H1 (cell line): ENCODE measurements around the gene SLC7A6OS. TPM values are rescaled to one million over a fixed set of nuclear protein-coding genes. Genes with fewer than 3 reads are reported as not detected.

Experiments used
- CTCF ChIA-PET: fragments of 300-600 bp; sonication (Branson Sonifier 250); formaldehyde crosslinking; loops from one replicate; lab custom pipeline; 2021; ENCODE audit not compliant: partially characterized antibody; lab: Charles Lee
- POLR2A ChIA-PET: fragments of 300-600 bp; sonication (Branson Sonifier 250); formaldehyde crosslinking; loops from one replicate; lab custom pipeline; 2021; ENCODE audit warnings: inconsistent platforms; ENCODE audit not compliant: partially characterized antibody; lab: Charles Lee
- DNase-seq, 2 experiments: peaks; one replicate each; pipeline versions ENCODE4 v3.0.0 to v3.0.0-alpha.2; 2010 to 2022; ENCODE audit warnings: low spot score in 2 of 2, low read depth in 1 of 2, mixed read lengths in 1 of 2
- FAIRE-seq: peaks from 2 replicates; lab custom pipeline; 2011; peaks lifted over from hg19 to GRCh38; lab: Jason Lieb, UNC
- H2AFZ ChIP-seq: 2 replicates; pipeline ENCODE4 v1.8.1; 2012; ENCODE audit warnings: low read length, inconsistent platforms
- H2AK5ac ChIP-seq: 2 replicates; pipeline ENCODE4 v1.6.1; 2013; ENCODE audit warnings: low read depth, low read length
- H2BK120ac ChIP-seq: replicated peaks from 2 replicates; pipeline ENCODE3; 2013; ENCODE audit warnings: low read depth, low read length, inconsistent platforms
- H2BK12ac ChIP-seq: 2 replicates; pipeline ENCODE4 v1.6.1; 2013; ENCODE audit warnings: low read depth, low read length
- H2BK15ac ChIP-seq: 2 replicates; pipeline ENCODE4 v1.6.1; 2013; ENCODE audit warnings: low read length
- H2BK20ac ChIP-seq: 2 replicates; pipeline ENCODE4 v1.6.1; 2013; ENCODE audit warnings: low read length
- H2BK5ac ChIP-seq: 2 replicates; pipeline ENCODE4 v1.6.1; 2013; ENCODE audit warnings: low read depth, low read length
- H3K14ac ChIP-seq: 2 replicates; pipeline ENCODE4 v1.6.1; 2013; ENCODE audit warnings: inconsistent platforms; ENCODE audit not compliant: insufficient read length
- H3K18ac ChIP-seq: 2 replicates; pipeline ENCODE4 v1.6.1; 2013; ENCODE audit warnings: low read length; ENCODE audit errors: extremely low read depth
- H3K23ac ChIP-seq: 2 replicates; pipeline ENCODE4 v1.6.1; 2013; ENCODE audit warnings: inconsistent platforms; ENCODE audit not compliant: insufficient read length
- H3K23me2 ChIP-seq: 2 replicates; pipeline ENCODE4 v1.6.1; 2013; ENCODE audit warnings: low read depth, low read length
- H3K27ac ChIP-seq: 2 replicates; pipeline ENCODE4 v1.6.1; 2011; ENCODE audit warnings: low read depth, low read length, inconsistent platforms
- H3K27me3 ChIP-seq, 4 experiments: replicated peaks in 1 of 4; 1 replicate in 1 of 4; 2 replicates in 3 of 4; pipeline versions ENCODE4 v1.6.1 to v1.8.1; 2011 to 2013; ENCODE audit warnings: low read length in 3 of 4, mild to moderate bottlenecking in 3 of 4, inconsistent platforms in 2 of 4, mixed read lengths in 2 of 4, moderate library complexity in 1 of 4; ENCODE audit not compliant: control insufficient read depth in 3 of 4, insufficient read depth in 3 of 4; ENCODE audit errors: extremely low read depth in 1 of 4
- H3K36me3 ChIP-seq, 4 experiments: 2 replicates each; pipeline versions ENCODE4 v1.6.1 to v1.8.1; 2011 to 2013; ENCODE audit warnings: mild to moderate bottlenecking in 4 of 4, low read length in 3 of 4, moderate library complexity in 2 of 4, control low read depth in 1 of 4, inconsistent platforms in 1 of 4; ENCODE audit not compliant: insufficient read depth in 4 of 4, control insufficient read depth in 2 of 4
- H3K4ac ChIP-seq: replicated peaks from 2 replicates; pipeline ENCODE3; 2013; ENCODE audit warnings: low read length, low read depth, mixed read lengths, inconsistent platforms; ENCODE audit not compliant: insufficient read length
- H3K4me1 ChIP-seq, 4 experiments: replicated peaks in 1 of 4; 1 replicate in 1 of 4; 2 replicates in 3 of 4; pipeline versions ENCODE4 v1.6.1 to v1.8.1; 2011 to 2013; ENCODE audit warnings: low read length in 3 of 4, inconsistent platforms in 2 of 4, mixed read lengths in 1 of 4; ENCODE audit not compliant: insufficient read depth in 4 of 4, control insufficient read depth in 3 of 4
- H3K4me2 ChIP-seq, 2 experiments: 2 replicates each; pipeline versions ENCODE4 v1.6.1 to v1.8.1; 2011 to 2013; ENCODE audit warnings: low read depth in 2 of 2, low read length in 2 of 2, control low read depth in 1 of 2, inconsistent platforms in 1 of 2, mild to moderate bottlenecking in 1 of 2; ENCODE audit not compliant: insufficient read depth in 1 of 2
- H3K4me3 ChIP-seq, 4 experiments: fragments of 200-600, 300-600 bp in 1 of 4; sonication (generic), shearing (Covaris generic), sonication (Bioruptor Twin) in 1 of 4; 2 replicates each; pipeline versions ENCODE4 v1.5.1 to v1.8.1; 2011 to 2016; ENCODE audit warnings: low read length in 4 of 4, low read depth in 3 of 4, control low read depth in 2 of 4, inconsistent platforms in 2 of 4, mild to moderate bottlenecking in 2 of 4, mixed read lengths in 1 of 4, moderate library complexity in 1 of 4; ENCODE audit not compliant: insufficient read depth in 2 of 4; ENCODE audit errors: extremely low read depth in 1 of 4
- H3K56ac ChIP-seq: replicated peaks from 2 replicates; pipeline ENCODE3; 2013; ENCODE audit warnings: low read depth, mild to moderate bottlenecking, mixed read lengths, low read length, inconsistent platforms; ENCODE audit not compliant: insufficient read length
- H3K79me1 ChIP-seq: 2 replicates; pipeline ENCODE4 v1.6.1; 2013; ENCODE audit warnings: low read depth, low read length, control low read depth
- H3K79me2 ChIP-seq, 2 experiments: 2 replicates each; pipeline versions ENCODE4 v1.6.1 to v1.8.1; 2012 to 2013; ENCODE audit warnings: low read length in 2 of 2, mild to moderate bottlenecking in 2 of 2, inconsistent platforms in 1 of 2; ENCODE audit not compliant: insufficient read depth in 2 of 2, control insufficient read depth in 1 of 2
- H3K9ac ChIP-seq, 4 experiments: replicated peaks in 1 of 4; 1 replicate in 1 of 4; 2 replicates in 3 of 4; pipeline versions ENCODE4 v1.6.1 to v1.8.1; 2011 to 2013; ENCODE audit warnings: low read depth in 3 of 4, low read length in 3 of 4, control low read depth in 2 of 4, mild to moderate bottlenecking in 2 of 4, moderate library complexity in 2 of 4, inconsistent platforms in 1 of 4; ENCODE audit errors: extremely low read depth in 1 of 4
- H3K9me3 ChIP-seq, 2 experiments: 2 replicates each; pipeline versions ENCODE4 v1.6.1 to v1.8.1; 2012 to 2013; ENCODE audit warnings: mild to moderate bottlenecking in 2 of 2, moderate library complexity in 2 of 2, control low read depth in 1 of 2, inconsistent platforms in 1 of 2, low read depth in 1 of 2, low read length in 1 of 2, mixed read lengths in 1 of 2; ENCODE audit not compliant: insufficient read depth in 2 of 2
- H4K20me1 ChIP-seq, 2 experiments: replicated peaks in 1 of 2; 2 replicates each; pipeline versions ENCODE3 to v1.8.1; 2011 to 2013; ENCODE audit warnings: inconsistent platforms in 2 of 2, low read length in 2 of 2, mild to moderate bottlenecking in 1 of 2; ENCODE audit not compliant: insufficient read depth in 2 of 2, control insufficient read depth in 1 of 2
- H4K5ac ChIP-seq: 2 replicates; pipeline ENCODE4 v1.6.1; 2013; ENCODE audit warnings: low read length, low read depth, mixed read lengths, inconsistent platforms; ENCODE audit not compliant: insufficient read length
- H4K8ac ChIP-seq: 2 replicates; pipeline ENCODE4 v1.8.0; 2013; ENCODE audit warnings: mild to moderate bottlenecking, moderate library complexity, low read length, inconsistent platforms; ENCODE audit not compliant: insufficient read depth; ENCODE audit errors: extremely low read depth
- H4K91ac ChIP-seq: replicated peaks from 2 replicates; pipeline ENCODE3; 2013; ENCODE audit warnings: low read length, mixed read lengths, inconsistent platforms; ENCODE audit not compliant: insufficient read length
- CEBPB ChIP-seq: IDR thresholded peaks from 2 replicates; pipeline ENCODE4 v1.6.1; 2012; ENCODE audit warnings: low read depth, low read length
- JUND ChIP-seq: IDR thresholded peaks from 2 replicates; pipeline ENCODE4 v1.6.1; 2011; ENCODE audit warnings: mild to moderate bottlenecking, improper control_type of control experiment, low read length
- NANOG ChIP-seq: IDR thresholded peaks from 2 replicates; pipeline ENCODE4 v1.6.1; 2011; ENCODE audit warnings: low read length, low read depth, mild to moderate bottlenecking, inconsistent platforms; ENCODE audit not compliant: insufficient read depth, poor library complexity, severe bottlenecking
- POU5F1 ChIP-seq: IDR thresholded peaks from 2 replicates; pipeline ENCODE4 v1.6.1; 2011; ENCODE audit warnings: low read depth, mild to moderate bottlenecking, low read length, moderate library complexity
- RAD21 ChIP-seq, 2 experiments: IDR thresholded peaks in 1 of 2; conservative IDR thresholded peaks in 1 of 2; 2 replicates each; pipeline ENCODE4 v1.6.1; 2011; ENCODE audit warnings: low read depth in 2 of 2, low read length in 2 of 2, improper control_type of control experiment in 1 of 2, inconsistent platforms in 1 of 2, mild to moderate bottlenecking in 1 of 2, moderate library complexity in 1 of 2
- RBBP5 ChIP-seq: IDR thresholded peaks from 2 replicates; pipeline ENCODE4 v1.7.1; 2012; ENCODE audit warnings: low read depth, mild to moderate bottlenecking, inconsistent platforms, low read length, moderate library complexity, borderline replicate concordance
- SP1 ChIP-seq: IDR thresholded peaks from 2 replicates; pipeline ENCODE4 v1.6.1; 2011; ENCODE audit warnings: low read depth, low read length
- SRF ChIP-seq: IDR thresholded peaks from 2 replicates; pipeline ENCODE4 v1.6.1; 2011; ENCODE audit warnings: mild to moderate bottlenecking, low read depth, low read length, moderate library complexity
- TCF12 ChIP-seq: IDR thresholded peaks from 2 replicates; pipeline ENCODE4 v1.6.1; 2011; ENCODE audit warnings: low read depth, mild to moderate bottlenecking, low read length
- YY1 ChIP-seq: IDR thresholded peaks from 2 replicates; pipeline ENCODE4 v1.6.1; 2011; ENCODE audit warnings: low read depth, mild to moderate bottlenecking, low read length
- WGBS, 2 experiments: shearing (Covaris generic) in 1 of 2; methylation state at CpG; one replicate each; pipeline versions ENCODE4 v1.1.6 to v1.1.7; 2013 to 2015; ENCODE audit warnings: low lambda C conversion rate in 2 of 2, mixed read lengths in 2 of 2, inconsistent platforms in 1 of 2, low coverage in 1 of 2, missing lambda C conversion rate in 1 of 2; ENCODE audit not compliant: insufficient replicate concordance in 2 of 2, insufficient coverage in 1 of 2, insufficient read length in 1 of 2; ENCODE audit errors: extremely low coverage in 1 of 2, missing lambda C conversion rate in 1 of 2; 5-methylcytosine and 5-hydroxymethylcytosine counted together
- polyA plus RNA-seq, 7 experiments: library from polyadenylated mRNA; depleted of rRNA in 3 of 7; stranded (reverse) in 5 of 7; unstranded in 2 of 7; fragments of >200 nt in 5 of 7; fragments of 200-250 nt in 2 of 7; gene quantifications; 1 replicate in 5 of 7; 2 replicates in 1 of 7; 4 replicates in 1 of 7; pipeline versions ENCODE4 v1.2.1 to v1.2.3, GENCODE V29; 2011 to 2013; ENCODE audit warnings: missing spikeins in 2 of 7, mixed read lengths in 2 of 7
- total RNA-seq: library from RNA; stranded (reverse); fragmentation: NEBNext Ultra II Directional; extraction: Animal tissue kit (Norgen Biotek cat#: 25700); gene quantifications from 2 replicates; pipeline ENCODE4 v1.2.1, GENCODE V29; 2021

Gene SLC7A6OS
- total and polyA plus RNA-seq, 2 of the 8 experiments (the other 6 are each of a cell fraction or from before 2014, with no cell fraction given), result 7.3 to 21.3 TPM

- no peak overlapping the region for H2BK5ac ChIP-seq
- DNase-seq, result no peak
- H3K18ac ChIP-seq, result no peak overlapping the region
- no peak overlapping the region for H2BK120ac ChIP-seq
- no peak overlapping the region for H2BK15ac ChIP-seq
- H3K9me3 ChIP-seq, result no peaks in the 10 kb centered on the region
- H3K36me3 ChIP-seq, result peaks cover 0 to 4% (median 2%) of the 10 kb centered on the region in 4 experiments; a peak in 5 of 8 replicates
- no peak overlapping the region for H3K4me3 ChIP-seq
- no peak overlapping the region for H2BK12ac ChIP-seq
- no peak overlapping the region for H4K8ac ChIP-seq
- no peaks in the 10 kb centered on the region for H3K79me1 ChIP-seq
- no peak overlapping the region for H3K27ac ChIP-seq
- no peak overlapping the region for H3K9ac ChIP-seq
- H3K56ac ChIP-seq, result no peak overlapping the region
- H3K4ac ChIP-seq, result no peak overlapping the region
- peaks cover 0 to 2% of the 10 kb centered on the region in 2 experiments for H4K20me1 ChIP-seq
- no peak overlapping the region for H4K91ac ChIP-seq
- no peaks in the 10 kb centered on the region; a peak in 1 of 7 replicates for H3K4me1 ChIP-seq
- no peak overlapping the region for H3K4me2 ChIP-seq
- no peak overlapping the region for H3K23ac ChIP-seq
- 94% methylated on average over 18 of the region's 18 CpGs; no CpG with 5 or more reads in 1 of the 2 experiments for WGBS, 2 experiments
- no peaks in the 10 kb centered on the region for H3K79me2 ChIP-seq
- H3K27me3 ChIP-seq, result no peaks in the 10 kb centered on the region
- H2BK20ac ChIP-seq, result no peak overlapping the region
- H2AFZ ChIP-seq, result no peak overlapping the region
- H2AK5ac ChIP-seq, result no peak overlapping the region
- H3K23me2 ChIP-seq, result no peaks in the 10 kb centered on the region
- no peak overlapping the region for H3K14ac ChIP-seq
- no peak overlapping the region for H4K5ac ChIP-seq
- CTCF ChIA-PET, result interaction anchor here (0.6 to 1.1 kb wide), 5 partner anchors 8 to 56 kb away, joined by 3 to 4 read pairs (median 3); partner anchors contain the start of genes PRMT7 and SLC7A6OS
- no peak for FAIRE-seq
- POLR2A ChIA-PET, result interaction anchor here (0.6 to 0.8 kb wide), 2 partner anchors 41 to 407 kb away, joined by 3 read pairs; no protein-coding TSS in a partner anchor
- TF ChIP-seq SRF (no peak), RAD21 (IDR thresholded peaks at IDR 0.05 in 1 of 2, conservative IDR thresholded peaks at IDR 0.05 in 1 of 2; ENCODE audit: low read depth in 2 of 2, low read length in 2 of 2) (no peak), POU5F1 (no peak), JUND (no peak), CEBPB (no peak), SP1 (no peak), NANOG (no peak), RBBP5 (no peak), YY1 (no peak), TCF12 (no peak)
Observed at GRCh38 chr16:68255712-68256111, 55.0 kb downstream of the SLC7A6OS start.
